CD4-positive, alpha-beta memory T cell (primary cell): ENCODE data around the gene PLPP6. TPM values are rescaled to one million over a fixed set of nuclear protein-coding genes. Genes with fewer than 3 reads are reported as not detected.
"Not testable (repeated sequence)": the region's sequence is repeated elsewhere in the genome, so short reads cannot be mapped to it uniquely, and the experiment has no call there.

ENCODE experiments used
- CTCF ChIA-PET: fragments of 350-600 bp; sonication (Branson Sonifier 250); formaldehyde crosslinking; loops from one replicate; lab custom pipeline; 2021; ENCODE audit warnings: inconsistent platforms; ENCODE audit not compliant: partially characterized antibody; lab: Charles Lee
- POLR2A ChIA-PET: fragments of 350-600 bp; sonication (Branson Sonifier 250); formaldehyde crosslinking; loops from one replicate; lab custom pipeline; 2021; ENCODE audit not compliant: partially characterized antibody; lab: Charles Lee
- DNase-seq, 5 donors: peaks; one replicate each; pipeline versions ENCODE4 v3.0.0 to v3.0.0-alpha.2; 2020 to 2022; ENCODE audit warnings: mixed read lengths in 1 of 5
- H3K27ac ChIP-seq: one replicate; pipeline ENCODE4 v1.7.0; 2013; ENCODE audit warnings: low read depth, low read length
- H3K27me3 ChIP-seq: 2 replicates; pipeline ENCODE4 v1.7.0; 2013; ENCODE audit warnings: mild to moderate bottlenecking, low read length, moderate library complexity; ENCODE audit not compliant: insufficient read depth
- H3K36me3 ChIP-seq: 2 replicates; pipeline ENCODE4 v1.7.0; 2013; ENCODE audit warnings: mild to moderate bottlenecking, low read length, moderate library complexity; ENCODE audit not compliant: insufficient read depth
- H3K4me1 ChIP-seq: 2 replicates; pipeline ENCODE4 v1.7.0; 2013; ENCODE audit warnings: mild to moderate bottlenecking, low read length, moderate library complexity; ENCODE audit not compliant: insufficient read depth
- H3K4me3 ChIP-seq, 2 donors: one replicate each; pipeline ENCODE4 v1.7.0; 2013; ENCODE audit warnings: low read length in 2 of 2, mild to moderate bottlenecking in 1 of 2
- H3K9me3 ChIP-seq, 2 donors: one replicate each; pipeline ENCODE4 v1.7.0; 2013; ENCODE audit warnings: low read length in 2 of 2, control low read depth in 1 of 2; ENCODE audit not compliant: control insufficient read depth in 1 of 2
- H3K27ac Mint-ChIP-seq, 7 donors: one replicate each; pipeline ENCODE4 v1.8.0; 2020 to 2021; ENCODE audit warnings: mixed read lengths in 7 of 7, mild to moderate bottlenecking in 6 of 7, inconsistent platforms in 3 of 7, moderate library complexity in 3 of 7
- H3K27me3 Mint-ChIP-seq, 2 donors: one replicate each; pipeline ENCODE4 v1.8.0; 2020 to 2021; ENCODE audit warnings: mixed read lengths in 2 of 2
- H3K36me3 Mint-ChIP-seq, 2 donors: one replicate each; pipeline ENCODE4 v1.8.0; 2020 to 2021; ENCODE audit warnings: mixed read lengths in 2 of 2, inconsistent platforms in 1 of 2, mild to moderate bottlenecking in 1 of 2
- H3K4me1 Mint-ChIP-seq, 4 donors: one replicate each; pipeline ENCODE4 v1.8.0; 2020 to 2021; ENCODE audit warnings: mixed read lengths in 4 of 4, mild to moderate bottlenecking in 1 of 4
- H3K4me3 Mint-ChIP-seq, 8 donors: one replicate each; pipeline ENCODE4 v1.8.0; 2020 to 2021; ENCODE audit warnings: mixed read lengths in 8 of 8, mild to moderate bottlenecking in 7 of 8, moderate library complexity in 6 of 8, inconsistent platforms in 3 of 8
- H3K9me3 Mint-ChIP-seq, 8 donors: one replicate each; pipeline ENCODE4 v1.8.0; 2020 to 2021; ENCODE audit warnings: mixed read lengths in 8 of 8, mild to moderate bottlenecking in 5 of 8, inconsistent platforms in 3 of 8, moderate library complexity in 1 of 8
- intact Hi-C: fragments of 100-400 bp; cut with micrococcal nuclease; formaldehyde crosslinking; loops from one replicate; pipeline ENCODE4 v1.15.1; 2023
- polyA plus RNA-seq, 2 donors: library from polyadenylated mRNA; unstranded; fragments of 300-500 nt; fragmentation: Illumina TruSeq; gene quantifications; one replicate each; pipeline ENCODE4 v1.2.3, GENCODE V29; 2021
- total RNA-seq, 2 experiments: library from RNA; stranded (reverse); gene quantifications; one replicate each; pipeline ENCODE4 v1.2.3, GENCODE V29; 2021

The PLPP6 gene
- total and polyA plus RNA-seq, 4 experiments from 2014 or later, result 3.2 to 23.8 (median 14.9) TPM

DNA sequence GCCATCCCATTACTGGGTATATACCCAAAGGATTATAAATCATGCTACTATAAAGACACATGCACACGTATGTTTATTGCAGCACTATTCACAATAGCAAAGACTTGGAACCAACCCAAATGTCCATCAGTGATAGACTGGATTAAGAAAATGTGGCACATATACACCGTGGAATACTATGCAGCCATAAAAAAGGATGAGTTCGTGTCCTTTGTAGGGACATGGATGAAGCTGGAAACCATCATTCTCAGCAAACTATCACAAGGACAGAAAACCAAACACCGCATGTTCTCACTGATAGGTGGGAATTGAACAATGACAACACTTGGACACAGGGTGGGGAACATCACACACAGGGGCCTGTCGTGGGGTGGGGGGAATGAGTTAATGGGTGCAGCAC is 1.4 kb upstream of the PLPP6 start:
- H3K9me3 Mint-ChIP-seq, H3K9me3 ChIP-seq, DNase-seq, H3K27me3 Mint-ChIP-seq, H3K27me3 ChIP-seq, H3K36me3 ChIP-seq, H3K4me3 ChIP-seq, H3K27ac ChIP-seq: not testable (repeated sequence)
- H3K27ac Mint-ChIP-seq, result peak overlapping the region in 3 of 7 donors; percentile 43 to 96 (median 96)
- peaks cover 38 to 70% (median 44%) of the 10 kb centered on the region in 4 donors for H3K4me1 Mint-ChIP-seq
- POLR2A ChIA-PET, result interaction anchor here (2.3 to 2.7 kb wide), 2 partner anchors 17 to 80 kb away, joined by 12 to 18 read pairs; partner anchors contain the start of gene AK3
- intact Hi-C loops, result loop anchor here (5.0 to 10.0 kb wide), 4 partner anchors 132 to 1344 kb away; partner anchors contain the start of genes PLGRKT, RCL1 and RFX3
- H3K36me3 Mint-ChIP-seq, result peaks cover 0 to 10% of the 10 kb centered on the region in 2 donors
- H3K4me1 ChIP-seq, result peaks cover 41% of the 10 kb centered on the region
- CTCF ChIA-PET, result interaction anchor here (1.8 to 2.6 kb wide), 2 partner anchors 14 to 21 kb away, joined by 5 to 13 read pairs; no protein-coding TSS in a partner anchor
- peak overlapping the region in 3 of 8 donors; percentile 48 to 55 (median 49) for H3K4me3 Mint-ChIP-seq

DNA sequence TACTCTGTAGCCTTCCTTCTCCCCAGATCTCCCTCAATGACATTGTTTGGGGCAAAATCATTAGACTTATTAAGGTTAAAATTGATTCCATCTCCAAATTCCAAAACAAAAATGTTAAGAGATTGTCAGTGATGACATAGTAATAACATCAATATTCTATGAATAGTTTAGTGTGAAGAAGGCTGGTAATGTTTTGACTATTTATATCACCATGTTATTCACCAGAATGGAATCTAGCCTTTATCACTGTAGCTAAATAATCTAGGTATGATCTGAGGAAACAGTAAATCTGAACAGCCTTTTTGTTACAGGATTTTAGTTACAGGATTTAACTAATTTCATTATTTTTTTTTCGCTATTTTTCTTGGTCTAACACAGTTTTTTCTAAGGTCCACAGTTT is 929 bp upstream of the PLPP6 start:
- Histone ChIP-seq H3K9me3 (no peaks in the 10 kb centered on the region), H3K27me3 (no peaks in the 10 kb centered on the region), H3K4me3 (no peak overlapping the region), H3K4me1 (peaks cover 46% of the 10 kb centered on the region), H3K36me3 (no peaks in the 10 kb centered on the region), H3K27ac (peak overlapping the region; percentile 67)
- Mint-ChIP-seq H3K27ac (peak overlapping the region in 5 of 7 donors; percentile 92 to 99 (median 96)), H3K36me3 (peaks cover 0 to 10% of the 10 kb centered on the region in 2 donors), H3K9me3 (no peaks in the 10 kb centered on the region), H3K4me1 (peaks cover 42 to 73% (median 48%) of the 10 kb centered on the region in 4 donors), H3K27me3 (no peaks in the 10 kb centered on the region), H3K4me3 (peak overlapping the region in 7 of 8 donors; percentile 92 to 99 (median 97))
- no peak for DNase-seq
- intact Hi-C loops, result loop anchor here (5.0 to 10.0 kb wide), 4 partner anchors 131 to 1344 kb away; partner anchors contain the start of genes PLGRKT, RCL1 and RFX3
- CTCF ChIA-PET, result interaction anchor here (0.9 to 2.6 kb wide), 4 partner anchors 14 to 79 kb away, joined by 3 to 13 read pairs (median 6); partner anchors contain the start of gene AK3
- POLR2A ChIA-PET, result interaction anchor here (2.3 to 2.7 kb wide), 2 partner anchors 17 to 79 kb away, joined by 12 to 18 read pairs; partner anchors contain the start of gene AK3

DNA sequence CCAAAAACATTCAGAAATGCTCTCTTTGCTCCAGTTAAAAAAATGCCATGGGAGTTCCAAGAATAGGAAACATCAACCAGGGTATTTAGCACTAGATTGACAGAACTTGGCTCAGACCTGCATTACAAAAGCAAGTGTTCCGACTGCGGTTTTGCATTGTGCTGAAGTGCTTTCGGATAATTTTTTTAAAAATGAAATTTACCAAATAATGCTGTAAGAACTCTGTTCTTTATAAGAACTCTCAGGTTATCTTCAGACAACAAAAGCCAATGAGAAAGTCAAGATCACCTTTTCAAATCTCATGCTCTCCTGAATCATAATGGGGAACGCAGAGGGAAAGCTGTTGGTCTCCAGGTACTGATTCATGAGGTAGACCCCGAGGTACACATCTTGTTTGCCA is 483 bp upstream of the PLPP6 start:
- Histone ChIP-seq H3K4me3 (peak overlapping the region; percentile 42 to 83), H3K36me3 (no peaks in the 10 kb centered on the region), H3K9me3 (no peaks in the 10 kb centered on the region), H3K27me3 (no peaks in the 10 kb centered on the region), H3K27ac (peak overlapping the region; percentile 67), H3K4me1 (peaks cover 51% of the 10 kb centered on the region)
- POLR2A ChIA-PET, result interaction anchor here (0.6 to 5.5 kb wide), 8 partner anchors 16 to 761 kb away, joined by 3 to 74 read pairs (median 6); partner anchors contain the start of genes AK3, CDC37L1 and RCL1
- Mint-ChIP-seq H3K27ac (peak overlapping the region; percentile 92 to 99 (median 96)), H3K4me1 (peaks cover 43 to 73% (median 52%) of the 10 kb centered on the region in 4 donors), H3K4me3 (peak overlapping the region; percentile 91 to 99 (median 96)), H3K27me3 (no peaks in the 10 kb centered on the region), H3K9me3 (no peaks in the 10 kb centered on the region), H3K36me3 (peaks cover 0 to 10% of the 10 kb centered on the region in 2 donors)
- CTCF ChIA-PET, result interaction anchor here (0.9 to 2.6 kb wide), 5 partner anchors 13 to 325 kb away, joined by 3 to 13 read pairs (median 5); partner anchors contain the start of gene AK3
- intact Hi-C loops, result loop anchor here (1.0 to 10.0 kb wide), 7 partner anchors 18 to 1343 kb away; partner anchors contain the start of genes AK3, CDC37L1, PLGRKT and RCL1
- peak in 2 of 5 donors; percentile 33 to 53 for DNase-seq

DNA sequence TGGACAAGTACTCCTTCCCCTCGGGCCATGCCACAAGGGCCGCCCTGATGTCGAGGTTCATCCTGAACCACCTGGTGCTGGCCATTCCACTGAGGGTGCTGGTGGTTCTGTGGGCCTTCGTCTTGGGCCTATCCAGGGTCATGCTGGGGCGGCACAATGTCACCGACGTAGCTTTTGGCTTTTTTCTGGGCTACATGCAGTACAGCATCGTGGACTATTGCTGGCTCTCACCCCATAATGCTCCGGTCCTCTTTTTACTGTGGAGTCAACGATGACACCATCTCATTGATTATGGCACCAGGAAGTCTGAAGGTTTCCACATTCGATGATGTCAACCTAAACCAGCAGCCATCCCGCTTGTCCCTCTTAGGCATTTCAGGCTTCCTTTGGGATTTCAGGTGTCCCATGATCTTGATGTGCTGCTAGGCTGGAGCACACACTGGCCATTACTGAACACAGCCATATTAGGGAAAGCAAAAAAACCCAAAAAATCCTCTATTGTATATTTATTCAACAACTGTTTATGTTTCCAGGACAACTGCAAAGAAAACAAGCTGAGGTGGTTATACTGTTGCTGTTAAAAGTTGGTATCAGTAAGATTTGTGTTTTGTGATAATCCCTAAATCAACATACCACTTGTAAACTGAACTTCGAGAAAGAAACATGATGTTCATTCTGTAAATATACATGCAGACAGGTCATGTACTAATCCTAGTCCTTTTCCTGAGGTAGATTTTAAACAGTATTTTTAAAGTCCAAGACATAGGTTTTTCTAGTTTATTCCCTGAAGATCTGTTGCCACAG is 1.1 kb downstream of the PLPP6 start:
- DNase-seq, result peak; percentile 43 to 61 (median 53)
- Mint-ChIP-seq H3K9me3 (no peaks in the 10 kb centered on the region), H3K4me3 (peak overlapping the region; percentile 91 to 99 (median 94)), H3K27ac (peak overlapping the region; percentile 94 to 98 (median 95)), H3K36me3 (peaks cover 0 to 10% of the 10 kb centered on the region in 2 donors), H3K4me1 (peaks cover 54 to 85% (median 67%) of the 10 kb centered on the region in 4 donors), H3K27me3 (no peaks in the 10 kb centered on the region)
- intact Hi-C loops, result loop anchor here (1.0 to 10.0 kb wide), 7 partner anchors 16 to 1342 kb away; partner anchors contain the start of genes AK3, CDC37L1, PLGRKT and RCL1
- H3K4me1 ChIP-seq, result peaks cover 66% of the 10 kb centered on the region
- H3K27ac ChIP-seq, result peak overlapping the region; percentile 67
- H3K9me3 ChIP-seq, result no peaks in the 10 kb centered on the region
- ChIA-PET CTCF (interaction anchor here (1.7 to 2.6 kb wide), 3 partner anchors 19 to 77 kb away, joined by 6 to 13 read pairs (median 8); partner anchors contain the start of gene AK3), POLR2A (interaction anchor here (1.6 to 5.5 kb wide), 5 partner anchors 15 to 1137 kb away, joined by 7 to 74 read pairs (median 14); partner anchors contain the start of genes AK3, CDC37L1 and RFX3)
- H3K36me3 ChIP-seq, result no peaks in the 10 kb centered on the region
- peak overlapping the region; percentile 42 to 83 for H3K4me3 ChIP-seq
- no peaks in the 10 kb centered on the region for H3K27me3 ChIP-seq

DNA sequence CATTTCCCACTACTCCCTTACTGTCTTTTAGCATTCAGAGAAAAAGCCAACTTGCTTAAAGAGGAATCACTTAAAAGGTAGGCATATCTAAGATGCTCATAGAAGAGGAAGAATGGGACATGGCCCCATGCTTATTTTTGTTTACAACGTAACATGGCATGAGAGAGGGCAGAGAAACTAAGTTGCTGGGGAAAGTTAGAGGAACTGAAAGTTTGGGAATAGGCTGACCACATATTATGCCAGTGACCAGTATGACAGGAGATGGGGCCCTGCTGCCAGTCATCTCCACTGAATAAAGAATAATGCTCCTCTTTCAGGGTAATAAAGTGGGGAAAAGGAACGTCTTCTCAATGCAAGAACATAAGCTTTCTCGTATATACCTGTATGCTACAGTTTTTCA is 1.9 kb downstream of the PLPP6 start:
- intact Hi-C loops, result loop anchor here (2.0 to 10.0 kb wide), 5 partner anchors 67 to 1341 kb away; partner anchors contain the start of genes PLGRKT, RCL1 and RFX3
- peaks cover 59 to 90% (median 73%) of the 10 kb centered on the region in 4 donors for H3K4me1 Mint-ChIP-seq
- H3K9me3 Mint-ChIP-seq, result no peaks in the 10 kb centered on the region
- Histone ChIP-seq H3K36me3 (no peaks in the 10 kb centered on the region), H3K4me3 (no peak overlapping the region), H3K9me3 (no peaks in the 10 kb centered on the region), H3K27ac (peak overlapping the region; percentile 19), H3K4me1 (peaks cover 71% of the 10 kb centered on the region), H3K27me3 (no peaks in the 10 kb centered on the region)
- no peaks in the 10 kb centered on the region for H3K27me3 Mint-ChIP-seq
- H3K27ac Mint-ChIP-seq, result peak overlapping the region; percentile 24 to 98 (median 95)
- CTCF ChIA-PET, result interaction anchor here (2.0 to 3.4 kb wide), 2 partner anchors 15 to 23 kb away, joined by 6 to 13 read pairs; partner anchors contain the start of gene CDC37L1
- POLR2A ChIA-PET, result interaction anchor here (1.0 to 5.5 kb wide), 4 partner anchors 16 to 1138 kb away, joined by 3 to 74 read pairs (median 10); partner anchors contain the start of genes AK3, CDC37L1, JAK2 and RFX3
- peaks cover 0 to 10% of the 10 kb centered on the region in 2 donors for H3K36me3 Mint-ChIP-seq
- peak overlapping the region; percentile 37 to 99 (median 92) for H3K4me3 Mint-ChIP-seq
- DNase-seq, result no peak

DNA sequence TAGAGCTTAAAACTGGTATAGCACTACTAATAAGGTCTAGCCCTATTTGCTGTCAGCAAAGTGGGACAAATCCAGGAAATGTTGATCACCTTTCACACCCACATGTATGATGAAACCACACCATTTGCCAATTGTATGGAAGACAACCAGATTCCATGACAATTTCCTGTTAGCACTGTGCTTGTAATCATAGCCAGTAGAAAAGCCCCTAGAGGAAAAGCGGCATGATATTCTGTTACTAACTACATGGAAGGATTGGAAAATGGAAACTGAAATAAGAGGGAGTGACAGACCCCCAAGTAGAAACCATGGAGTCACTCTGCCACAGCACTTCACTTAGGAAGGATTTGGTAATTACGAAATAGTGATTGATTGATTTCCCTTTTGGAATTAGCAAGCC is 3.3 kb downstream of the PLPP6 start:
- H3K4me1 ChIP-seq, result peaks cover 71% of the 10 kb centered on the region
- H3K4me3 ChIP-seq, result no peak overlapping the region

More for the DNA sequence above, 3.3 kb downstream of the PLPP6 start:
- H3K4me1 Mint-ChIP-seq, result peaks cover 59 to 80% (median 72%) of the 10 kb centered on the region in 4 donors
- ChIA-PET POLR2A (interaction anchor here (0.7 to 5.5 kb wide), 12 partner anchors 9 to 1139 kb away, joined by 3 to 74 read pairs (median 5); partner anchors contain the start of genes AK3, CDC37L1, JAK2 and RCL1), CTCF (interaction anchor here (0.8 to 3.4 kb wide), 11 partner anchors 9 to 323 kb away, joined by 3 to 16 read pairs (median 4); partner anchors contain the start of gene CDC37L1)
- H3K27ac Mint-ChIP-seq, result peak overlapping the region in 6 of 7 donors; percentile 7 to 96 (median 83)
- no peak overlapping the region for H3K27ac ChIP-seq
- peaks cover 0 to 10% of the 10 kb centered on the region in 2 donors for H3K36me3 Mint-ChIP-seq
- no peaks in the 10 kb centered on the region for H3K27me3 Mint-ChIP-seq
- no peaks in the 10 kb centered on the region for H3K9me3 Mint-ChIP-seq
- H3K27me3 ChIP-seq, result no peaks in the 10 kb centered on the region
- DNase-seq, result no peak
- no peaks in the 10 kb centered on the region for H3K9me3 ChIP-seq
- peak overlapping the region; percentile 3 to 99 (median 89) for H3K4me3 Mint-ChIP-seq
- no peaks in the 10 kb centered on the region for H3K36me3 ChIP-seq
- intact Hi-C loops, result loop anchor here (10.0 kb wide), 1 partner anchor 1339 kb away; a partner anchor contains a TSS
